Fibroblast of lung (primary cell): Measurements from ENCODE around the gene CD6. TPM values are rescaled to one million over a fixed set of nuclear protein-coding genes. Genes with fewer than 3 reads are reported as not detected.

ENCODE experiments used
- DNase-seq, 2 donors: peaks; one replicate each; pipeline versions ENCODE4 v3.0.0 to v3.0.0-alpha.2; 2010; ENCODE audit warnings: low read depth in 2 of 2
- H2AFZ ChIP-seq: 2 replicates; pipeline ENCODE4 v1.5.1; 2012; ENCODE audit warnings: low read length, control low read depth, inconsistent platforms
- H3K27ac ChIP-seq: 2 replicates; pipeline ENCODE4 v1.5.1; 2011; ENCODE audit warnings: low read length, control low read depth; ENCODE audit not compliant: insufficient read depth
- H3K27me3 ChIP-seq: 2 replicates; pipeline ENCODE4 v1.5.1; 2011; ENCODE audit warnings: mild to moderate bottlenecking, low read length; ENCODE audit not compliant: control insufficient read depth, insufficient read depth
- H3K36me3 ChIP-seq: 2 replicates; pipeline ENCODE4 v1.5.1; 2011; ENCODE audit warnings: low read length; ENCODE audit not compliant: control insufficient read depth, insufficient read depth
- H3K4me1 ChIP-seq: 2 replicates; pipeline ENCODE4 v1.5.1; 2011; ENCODE audit warnings: low read length; ENCODE audit not compliant: control insufficient read depth, insufficient read depth; ENCODE audit errors: extremely low read depth
- H3K4me2 ChIP-seq: 2 replicates; pipeline ENCODE4 v1.5.1; 2011; ENCODE audit warnings: low read length, control low read depth; ENCODE audit not compliant: insufficient read depth; ENCODE audit errors: extremely low read depth
- H3K4me3 ChIP-seq, 4 experiments: fragments of 200-600 bp in 1 of 4; sonication (generic) in 1 of 4; replicated peaks in 1 of 4; 2 replicates each; pipeline ENCODE4 v1.5.1; 2011 to 2016; ENCODE audit warnings: low read length in 4 of 4, low read depth in 3 of 4, mild to moderate bottlenecking in 3 of 4, control low read depth in 2 of 4, inconsistent platforms in 1 of 4, mixed read lengths in 1 of 4; ENCODE audit not compliant: insufficient read depth in 1 of 4; ENCODE audit errors: control extremely low read depth in 1 of 4
- H3K79me2 ChIP-seq: 2 replicates; pipeline ENCODE4 v1.5.1; 2012; ENCODE audit warnings: mild to moderate bottlenecking, low read length, inconsistent platforms; ENCODE audit not compliant: control insufficient read depth, insufficient read depth
- H3K9ac ChIP-seq: 2 replicates; pipeline ENCODE4 v1.5.1; 2011; ENCODE audit warnings: mild to moderate bottlenecking, low read length, control low read depth; ENCODE audit not compliant: insufficient read depth
- H3K9me3 ChIP-seq: 2 replicates; pipeline ENCODE4 v1.5.1; 2012; ENCODE audit warnings: low read depth, low read length; ENCODE audit not compliant: control insufficient read depth, insufficient read depth
- H4K20me1 ChIP-seq: 2 replicates; pipeline ENCODE4 v1.5.1; 2011; ENCODE audit warnings: low read length; ENCODE audit not compliant: control insufficient read depth, insufficient read depth; ENCODE audit errors: extremely low read depth
- EZH2 ChIP-seq: IDR thresholded peaks from 2 replicates; pipeline ENCODE4 v1.5.1; 2012; ENCODE audit warnings: low read length, control low read depth, mild to moderate bottlenecking; ENCODE audit errors: missing control alignments
- polyA plus RNA-seq, 2 donors: library from polyadenylated mRNA; depleted of rRNA in 1 of 2; stranded (reverse) in 1 of 2; unstranded in 1 of 2; fragments of >200 nt; gene quantifications; 2 replicates each; pipeline ENCODE4 v1.2.1, GENCODE V29; 2011 to 2012; ENCODE audit warnings: missing spikeins in 1 of 2
- total RNA-seq: library from RNA; depleted of rRNA; stranded (reverse); fragments of >200 nt; gene quantifications from 2 replicates; pipeline ENCODE4 v1.2.1, GENCODE V29; 2014
- TF ChIP-seq, protein P1 (sequence below), 2 donors: IDR thresholded peaks in 1 of 2; conservative IDR thresholded peaks in 1 of 2; 1 replicate in 1 of 2; 2 replicates in 1 of 2; pipeline ENCODE4 v1.5.1; 2011 to 2012; ENCODE audit warnings: low read length in 2 of 2, control low read depth in 1 of 2, inconsistent platforms in 1 of 2, low read depth in 1 of 2, mild to moderate bottlenecking in 1 of 2

CD6 gene
- total and polyA plus RNA-seq, 2 donors (not counting 1 experiment from before 2014, with no cell fraction given) = not detected

DNA sequence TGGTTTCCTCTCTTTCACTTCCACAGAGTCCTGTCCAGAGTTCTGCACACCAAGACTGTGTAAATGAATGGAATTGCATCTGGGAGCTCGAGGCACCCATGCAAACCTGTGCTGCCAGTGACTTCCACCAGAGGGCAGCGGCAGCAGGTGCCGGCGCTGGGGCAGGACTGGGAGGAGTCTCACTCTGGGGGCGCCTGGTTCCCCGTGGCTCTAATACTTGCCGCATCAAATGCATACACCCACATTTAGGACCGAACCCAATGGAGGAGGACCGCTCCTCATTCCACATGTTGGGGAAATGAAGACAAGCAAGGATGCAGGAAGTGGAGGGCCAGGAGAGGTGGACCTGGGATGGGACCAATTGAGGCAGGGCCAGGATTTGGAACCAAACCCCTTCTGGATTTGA is 1.1 kb upstream of the CD6 start:
- Histone ChIP-seq H4K20me1 (no peaks in the 10 kb centered on the region), H3K27me3 (peaks cover 3% of the 10 kb centered on the region), H3K4me3 (no peak overlapping the region), H2AFZ (no peak overlapping the region), H3K9me3 (no peaks in the 10 kb centered on the region), H3K36me3 (no peaks in the 10 kb centered on the region), H3K79me2 (no peaks in the 10 kb centered on the region), H3K4me1 (no peaks in the 10 kb centered on the region), H3K27ac (no peak overlapping the region), H3K4me2 (no peak overlapping the region), H3K9ac (no peak overlapping the region)
- DNase-seq = peak; percentile 8 to 13
- TF ChIP-seq, protein P1, sequence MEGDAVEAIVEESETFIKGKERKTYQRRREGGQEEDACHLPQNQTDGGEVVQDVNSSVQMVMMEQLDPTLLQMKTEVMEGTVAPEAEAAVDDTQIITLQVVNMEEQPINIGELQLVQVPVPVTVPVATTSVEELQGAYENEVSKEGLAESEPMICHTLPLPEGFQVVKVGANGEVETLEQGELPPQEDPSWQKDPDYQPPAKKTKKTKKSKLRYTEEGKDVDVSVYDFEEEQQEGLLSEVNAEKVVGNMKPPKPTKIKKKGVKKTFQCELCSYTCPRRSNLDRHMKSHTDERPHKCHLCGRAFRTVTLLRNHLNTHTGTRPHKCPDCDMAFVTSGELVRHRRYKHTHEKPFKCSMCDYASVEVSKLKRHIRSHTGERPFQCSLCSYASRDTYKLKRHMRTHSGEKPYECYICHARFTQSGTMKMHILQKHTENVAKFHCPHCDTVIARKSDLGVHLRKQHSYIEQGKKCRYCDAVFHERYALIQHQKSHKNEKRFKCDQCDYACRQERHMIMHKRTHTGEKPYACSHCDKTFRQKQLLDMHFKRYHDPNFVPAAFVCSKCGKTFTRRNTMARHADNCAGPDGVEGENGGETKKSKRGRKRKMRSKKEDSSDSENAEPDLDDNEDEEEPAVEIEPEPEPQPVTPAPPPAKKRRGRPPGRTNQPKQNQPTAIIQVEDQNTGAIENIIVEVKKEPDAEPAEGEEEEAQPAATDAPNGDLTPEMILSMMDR (conservative IDR thresholded peaks at IDR 0.05 in 1 of 2, IDR thresholded peaks at IDR 0.05 in 1 of 2; ENCODE audit: low read depth in 1 of 2, low read length in 2 of 2) = peak; percentile 82
- TF ChIP-seq EZH2 = no peak

DNA sequence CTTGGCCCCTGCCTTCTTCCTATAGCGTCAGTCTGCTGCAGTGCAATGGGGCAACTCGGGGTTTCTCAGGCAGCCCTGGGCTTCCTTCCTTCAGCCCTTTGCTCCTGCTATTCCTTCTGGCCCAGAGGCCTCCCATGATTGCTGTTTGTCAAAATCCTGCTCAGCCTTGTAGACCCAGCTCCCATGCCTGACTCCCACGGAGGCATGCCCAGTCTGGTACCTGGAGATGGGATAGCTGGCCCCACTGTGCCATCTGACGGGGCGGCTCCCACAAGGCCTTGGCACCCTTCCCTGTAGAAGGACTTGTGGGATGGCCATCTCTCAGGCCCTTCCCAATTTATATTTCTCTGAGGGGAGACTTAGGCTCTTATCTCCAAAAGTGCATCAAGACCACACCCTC is 590 bp upstream of the CD6 start:
- no peaks in the 10 kb centered on the region for H3K9me3 ChIP-seq

DNA sequence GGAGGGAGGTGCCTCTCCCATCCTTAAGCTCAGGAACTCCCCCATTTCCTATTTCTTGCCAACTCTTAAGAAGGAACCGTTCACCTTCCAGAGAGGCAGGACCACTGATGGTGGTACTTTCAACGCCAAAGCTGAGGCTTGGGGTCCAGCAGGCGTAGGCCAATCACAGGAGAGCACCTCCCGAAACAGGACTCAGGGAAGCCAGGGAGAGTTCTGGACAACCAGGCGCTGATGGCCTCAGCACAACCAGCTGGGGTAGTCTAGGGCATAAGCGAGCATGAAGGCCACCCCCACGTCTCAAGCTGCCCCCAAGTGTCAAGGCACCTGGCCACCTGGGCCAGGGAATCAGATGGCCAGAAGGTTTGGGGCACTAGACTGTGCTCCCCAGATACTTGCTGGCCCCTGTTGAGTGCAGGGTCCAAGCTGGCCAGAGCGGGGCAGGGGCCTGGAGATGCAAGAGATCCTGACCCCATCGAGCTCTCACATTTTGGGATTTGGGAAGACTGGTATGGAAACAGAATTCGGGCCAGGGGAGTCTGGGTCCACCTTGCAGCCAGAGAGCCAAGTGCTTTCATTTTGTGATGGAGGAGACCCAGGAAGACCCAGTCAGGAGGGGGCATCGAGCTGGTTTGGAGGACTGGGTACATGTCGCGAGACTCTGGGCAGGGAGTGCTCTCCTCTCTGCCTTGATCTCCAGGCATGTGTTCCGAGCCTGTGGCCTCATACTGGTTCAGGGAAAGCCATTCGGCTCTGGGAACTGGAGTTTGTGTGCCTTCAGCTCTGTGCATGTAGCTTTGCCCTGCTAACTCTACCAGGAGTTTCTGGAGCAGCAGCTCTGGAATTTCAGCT is 926 bp downstream of the CD6 start:
- no peak for DNase-seq
- no peaks in the 10 kb centered on the region for H3K36me3 ChIP-seq
- H3K4me2 ChIP-seq = no peak overlapping the region
- H2AFZ ChIP-seq = no peak overlapping the region
- H4K20me1 ChIP-seq = no peaks in the 10 kb centered on the region
- no peaks in the 10 kb centered on the region for H3K9me3 ChIP-seq
- no peaks in the 10 kb centered on the region for H3K79me2 ChIP-seq
- TF ChIP-seq, protein P1 (conservative IDR thresholded peaks at IDR 0.05 in 1 of 2, IDR thresholded peaks at IDR 0.05 in 1 of 2; ENCODE audit: low read depth in 1 of 2, low read length in 2 of 2) = no peak
- no peak for TF ChIP-seq EZH2
- no peaks in the 10 kb centered on the region for H3K4me1 ChIP-seq
- H3K27ac ChIP-seq = no peak overlapping the region
- H3K9ac ChIP-seq = no peak overlapping the region
- no peaks in the 10 kb centered on the region for H3K27me3 ChIP-seq
- no peak overlapping the region for H3K4me3 ChIP-seq

More for the DNA sequence above, 590 bp upstream of the CD6 start:
- H3K4me3 ChIP-seq = no peak overlapping the region
- no peaks in the 10 kb centered on the region for H3K79me2 ChIP-seq
- H3K9ac ChIP-seq = no peak overlapping the region
- no peaks in the 10 kb centered on the region for H3K4me1 ChIP-seq
- no peaks in the 10 kb centered on the region for H4K20me1 ChIP-seq
- no peaks in the 10 kb centered on the region for H3K36me3 ChIP-seq
- no peak for TF ChIP-seq EZH2
- TF ChIP-seq, protein P1 (conservative IDR thresholded peaks at IDR 0.05 in 1 of 2, IDR thresholded peaks at IDR 0.05 in 1 of 2; ENCODE audit: low read depth in 1 of 2, low read length in 2 of 2) = no peak
- H3K4me2 ChIP-seq = no peak overlapping the region
- no peak overlapping the region for H3K27ac ChIP-seq
- H2AFZ ChIP-seq = no peak overlapping the region
- DNase-seq = no peak
- peaks cover 3% of the 10 kb centered on the region for H3K27me3 ChIP-seq
